GM21423 (cell line): ENCODE data around the gene PROM1.

ENCODE experiments used
- ATAC-seq: cut with Tn5 transposase; IDR thresholded peaks from one replicate; pipeline ENCODE4 v1.9.1; 2021; ENCODE audit warnings: mild to moderate bottlenecking, moderate library complexity; ENCODE audit not compliant: unreplicated experiment

The PROM1 gene

DNA sequence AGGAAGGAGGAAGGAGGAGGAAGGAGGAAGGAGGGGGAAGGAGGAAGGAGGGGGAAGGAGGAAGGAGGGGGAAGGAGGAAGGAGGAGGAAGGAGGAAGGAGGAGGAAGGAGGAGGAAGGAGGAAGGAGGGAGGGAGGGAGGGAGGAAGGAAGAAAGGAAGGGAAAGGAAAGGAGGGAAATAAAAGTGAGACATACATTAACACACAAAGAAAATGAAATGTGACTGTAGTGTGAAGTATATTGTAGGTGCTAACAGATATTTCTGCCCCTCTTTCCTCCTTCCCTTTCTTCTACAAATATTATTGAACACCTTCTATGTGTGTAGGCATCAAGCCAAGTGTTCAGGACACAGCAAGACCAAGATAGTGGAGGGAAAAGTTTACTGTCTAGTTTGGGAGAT lies 26.4 kb upstream of the PROM1 start:
- ATAC-seq = no peak

DNA sequence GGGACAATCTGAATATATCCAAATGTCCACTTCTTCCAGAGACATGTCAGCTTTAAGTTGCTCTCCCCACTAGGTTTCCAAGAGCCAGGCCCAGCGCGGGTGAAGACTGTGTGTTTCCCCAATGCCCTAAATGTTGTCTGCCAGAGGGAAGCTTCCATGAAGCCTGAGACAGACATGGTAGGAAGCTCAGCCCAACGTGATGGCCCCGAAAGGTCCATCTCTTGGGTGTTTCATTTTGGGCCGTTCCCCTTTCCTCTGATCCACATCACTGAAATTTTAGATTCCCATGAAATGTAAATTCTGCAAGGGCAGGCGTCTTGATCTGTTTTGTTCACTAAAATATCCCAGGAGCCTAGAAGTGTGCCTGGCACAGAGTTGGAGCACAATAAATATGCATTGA lies 25.4 kb upstream of the PROM1 start:
- ATAC-seq = no peak

DNA sequence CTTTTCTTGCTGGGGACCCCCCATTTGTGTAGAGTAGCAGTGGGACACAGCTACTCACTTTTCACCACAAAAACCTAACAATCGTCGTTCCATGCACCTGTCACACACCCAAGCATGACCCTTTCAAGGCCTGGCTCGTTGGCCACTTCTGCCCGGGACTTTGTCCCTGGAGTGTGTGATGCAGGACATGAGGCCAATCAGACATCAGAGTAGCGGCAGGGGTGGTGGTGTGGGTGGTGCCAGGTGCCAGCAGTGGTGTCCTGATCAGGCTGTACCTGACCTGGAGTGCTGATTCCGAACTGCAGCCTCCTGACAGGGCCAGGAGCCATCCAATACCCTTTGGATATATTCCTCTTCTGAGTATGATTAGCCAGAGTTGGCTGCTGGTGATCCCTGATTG lies 23.1 kb upstream of the PROM1 start:
- ATAC-seq = no peak

DNA sequence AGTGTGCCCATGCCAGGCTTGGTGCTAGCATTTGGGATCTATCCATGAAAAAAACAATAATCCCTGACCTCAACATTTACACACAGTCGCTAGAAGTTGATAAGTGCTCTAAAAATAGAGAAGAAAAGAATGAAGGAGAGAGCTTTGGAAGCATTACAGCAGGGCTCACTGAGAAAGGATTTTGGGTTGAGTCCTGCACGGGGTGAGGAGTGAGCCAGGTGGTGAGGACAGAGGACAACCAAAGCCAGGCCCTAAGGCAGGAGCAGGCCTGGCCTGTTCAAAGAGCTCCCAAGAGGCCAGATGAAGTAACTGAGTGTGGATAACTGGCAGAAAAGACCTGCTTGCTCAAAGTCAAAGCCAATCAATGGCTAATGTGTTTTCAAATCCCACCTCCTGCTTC lies 20.7 kb upstream of the PROM1 start:
- ATAC-seq = no peak

DNA sequence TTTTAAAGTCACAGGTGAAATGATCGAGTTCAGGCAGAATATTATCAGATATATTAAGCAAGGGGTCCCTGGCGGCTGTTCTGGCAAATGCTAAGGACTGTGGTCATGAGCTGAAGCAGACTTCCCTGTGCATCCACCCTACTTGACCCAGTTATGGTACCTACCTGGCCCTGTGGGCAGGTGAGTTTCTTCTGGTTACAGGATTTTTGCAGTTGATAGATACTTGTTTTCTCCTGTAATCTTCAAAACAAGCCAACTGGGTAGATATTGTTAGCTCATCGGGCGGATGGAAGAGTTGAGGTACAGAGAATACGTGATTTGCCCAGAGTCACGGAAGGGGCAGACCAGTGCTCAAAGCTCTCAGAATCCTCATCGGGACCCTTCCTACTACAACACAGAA lies 18.5 kb upstream of the PROM1 start:
- no peak for ATAC-seq

DNA sequence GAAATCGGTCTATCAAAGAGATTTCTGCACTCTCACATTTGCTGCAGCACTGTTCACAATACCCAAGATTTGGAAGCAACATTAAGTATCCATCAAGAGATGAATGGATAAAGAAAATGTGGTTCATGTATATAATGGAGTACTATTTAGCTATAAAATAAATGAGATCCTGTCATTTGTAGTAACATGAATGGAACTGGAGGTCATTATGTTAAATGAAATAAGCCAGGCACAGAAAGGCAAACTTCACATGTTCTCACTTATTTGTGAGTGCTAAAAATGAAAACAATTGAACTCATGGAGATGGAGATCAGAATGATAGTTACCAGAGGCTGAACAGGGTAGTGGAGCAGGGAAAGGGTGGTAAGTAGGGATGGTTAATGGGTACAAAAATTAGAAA lies 17.0 kb upstream of the PROM1 start:
- no peak for ATAC-seq

DNA sequence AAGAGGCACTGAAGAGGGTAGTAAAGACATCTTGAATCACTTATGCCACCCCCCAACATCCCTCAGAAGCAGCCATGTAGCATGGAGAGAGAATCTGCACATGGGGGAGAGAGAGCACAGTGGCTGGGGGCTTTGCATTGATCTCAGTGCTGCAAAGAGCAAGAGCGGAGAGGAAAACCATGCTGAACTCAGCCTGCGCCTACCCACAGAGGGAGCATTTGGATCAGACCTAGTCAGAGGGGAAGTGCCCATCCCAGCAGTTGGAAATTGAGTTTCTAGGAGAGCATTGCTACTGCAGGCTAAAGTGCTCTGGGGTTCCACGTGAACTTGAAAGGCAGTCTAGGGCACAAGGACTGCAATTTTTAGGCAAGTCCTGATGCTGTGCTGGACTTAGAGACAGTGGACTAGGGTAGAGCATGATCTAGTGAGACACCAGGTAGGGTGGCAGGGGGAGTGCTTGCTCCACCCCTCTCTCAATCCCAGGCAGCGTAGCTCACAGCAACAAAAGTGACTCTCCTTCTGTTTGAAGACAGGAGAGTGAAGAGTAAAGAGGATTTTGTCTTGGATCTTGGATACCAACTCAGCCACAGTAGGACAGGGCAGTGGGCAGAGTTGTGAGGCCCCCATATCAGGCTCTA lies 9.0 kb upstream of the PROM1 start:
- ATAC-seq = no peak

DNA sequence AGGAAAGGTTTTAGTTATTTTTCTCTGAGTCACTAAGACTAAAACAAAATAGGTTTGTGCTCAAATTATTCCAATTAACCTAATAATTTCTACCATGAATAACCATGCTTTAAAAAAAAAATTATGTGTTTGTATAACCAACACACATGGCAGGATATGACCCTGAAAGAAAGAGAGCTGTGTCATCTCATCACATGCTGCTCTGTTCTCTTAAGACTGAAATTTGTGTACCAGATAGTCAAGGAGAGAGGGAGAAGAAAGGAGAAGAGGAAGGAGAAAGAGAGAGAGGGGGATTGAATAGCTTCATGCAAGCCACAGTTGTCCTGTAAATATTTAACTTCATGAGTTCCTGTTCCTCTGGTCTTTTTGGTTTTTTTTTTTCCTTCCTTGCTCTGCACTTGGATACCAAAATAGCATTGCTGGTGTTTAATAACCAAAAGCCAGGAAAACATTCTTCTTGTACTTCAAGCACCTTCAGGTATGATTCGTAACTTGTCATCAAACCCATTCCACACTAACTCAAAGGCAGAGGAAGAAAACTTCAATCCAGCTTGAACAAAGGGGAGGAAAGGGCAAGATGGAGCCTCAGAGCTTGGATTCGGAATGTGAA lies 6.4 kb upstream of the PROM1 start:
- no peak for ATAC-seq

DNA sequence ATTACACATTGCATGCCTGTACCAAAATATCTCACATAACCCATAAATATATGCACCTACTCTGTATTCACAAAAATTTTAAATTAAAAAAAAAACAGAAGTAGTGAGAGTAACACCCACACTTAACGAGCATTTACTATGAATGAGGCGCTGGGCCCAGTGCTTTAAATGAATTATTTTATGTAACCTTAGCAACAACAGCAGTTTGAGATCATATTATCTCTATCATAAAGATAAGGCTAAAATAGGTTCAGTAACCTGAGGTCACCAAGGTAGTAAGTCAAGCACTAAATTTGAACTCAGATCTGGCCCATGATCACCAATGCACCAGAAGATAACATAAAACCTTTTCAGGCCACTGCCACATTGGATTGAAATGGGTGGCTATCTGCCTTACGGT lies 5.3 kb upstream of the PROM1 start:
- no peak for ATAC-seq

DNA sequence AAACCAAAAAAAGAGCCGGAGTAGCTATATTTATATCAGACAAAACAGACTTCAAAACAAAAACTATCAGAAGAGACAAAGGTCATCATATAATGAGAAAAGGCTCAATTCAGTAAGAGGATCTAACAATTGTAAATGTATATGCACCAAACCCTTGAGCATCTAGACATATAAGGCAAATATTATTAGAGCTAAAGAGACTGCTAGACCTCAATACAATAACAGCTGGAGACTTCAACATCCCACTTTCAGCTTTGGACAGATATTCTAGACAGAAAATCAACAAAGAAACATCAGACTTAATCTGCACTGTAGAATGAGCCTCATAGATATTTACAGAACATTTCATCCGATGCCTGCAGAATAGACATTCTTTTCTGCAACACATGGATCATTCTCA lies 4.8 kb upstream of the PROM1 start:
- ATAC-seq = no peak

DNA sequence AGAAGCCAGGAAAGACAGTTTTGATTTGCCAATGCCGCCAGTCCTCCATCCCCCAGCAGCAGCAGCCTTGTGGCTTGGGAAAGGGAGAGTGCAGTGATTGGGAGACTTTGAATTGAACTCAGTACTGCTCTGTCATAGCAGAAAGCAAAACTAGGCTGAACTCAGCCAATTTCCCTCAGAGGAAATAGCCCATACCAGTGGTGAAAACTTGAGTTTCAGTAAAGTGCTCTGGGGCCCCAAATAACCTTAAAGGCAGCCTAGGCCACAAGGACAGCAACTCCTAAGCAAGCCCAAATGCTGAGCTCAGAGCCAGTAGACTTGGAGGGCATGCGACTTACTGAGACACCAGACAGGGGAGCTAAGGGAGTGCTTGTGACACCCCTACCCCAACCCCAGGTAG lies 2.0 kb upstream of the PROM1 start:
- no peak for ATAC-seq

DNA sequence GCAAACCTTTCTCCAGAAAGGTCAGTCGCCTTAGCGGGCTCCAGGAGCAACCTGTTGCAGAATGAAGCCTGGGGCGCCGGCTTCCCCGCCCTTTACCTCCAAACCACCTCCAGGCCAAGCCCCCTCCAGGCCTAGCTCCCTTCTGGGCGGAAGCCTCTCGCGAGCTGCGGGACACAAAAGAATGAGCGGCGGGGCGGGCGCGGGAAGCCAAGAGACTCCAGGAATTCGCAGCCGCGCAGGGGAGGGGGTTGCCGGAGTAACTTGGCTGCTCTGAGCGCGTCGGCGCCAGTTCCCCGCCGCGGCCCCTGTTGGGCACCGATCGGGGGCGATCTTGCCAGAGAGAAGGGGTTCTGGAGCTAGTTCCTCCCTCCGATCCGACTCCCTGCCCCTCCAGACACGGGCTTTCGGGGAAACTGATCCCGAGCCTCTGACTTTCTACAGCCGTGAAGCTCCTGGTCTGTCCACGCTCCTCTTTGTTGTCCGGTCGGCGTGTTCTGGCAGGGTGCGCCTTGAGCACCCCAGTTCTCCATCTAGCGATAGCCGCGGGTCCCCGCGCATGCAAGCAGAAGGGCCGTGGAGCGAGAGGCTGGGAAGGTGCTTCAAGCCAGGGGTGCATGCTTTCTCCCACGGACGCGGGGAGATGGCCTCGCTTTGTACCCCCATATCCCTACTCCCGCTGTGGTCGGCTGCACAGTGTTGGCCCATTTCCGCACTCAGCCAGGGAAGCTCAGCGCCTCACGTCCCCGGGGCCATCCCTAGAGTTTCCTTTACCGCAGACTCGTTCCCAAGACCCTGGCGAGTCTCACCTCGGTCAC lies 1.2 kb downstream of the PROM1 start:
- no peak for ATAC-seq

DNA sequence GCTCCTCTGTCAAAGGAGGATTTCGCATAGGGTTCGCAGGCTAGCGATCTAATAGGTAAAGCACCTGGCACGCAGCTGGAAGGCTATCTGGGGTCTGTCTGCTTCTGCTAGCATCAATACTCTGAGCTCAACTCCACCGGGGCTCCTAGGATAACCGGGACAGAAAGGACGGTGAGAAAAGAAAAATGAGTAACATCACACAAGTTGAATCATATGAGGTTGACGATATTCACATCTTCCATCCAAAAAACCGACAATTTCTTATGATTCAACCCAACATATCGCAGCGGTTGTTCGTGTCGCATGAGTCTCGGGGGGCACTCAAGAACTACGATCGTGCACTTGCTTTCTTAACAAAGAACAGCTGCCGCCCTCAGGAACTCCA lies 1.8 kb downstream of the PROM1 start:
- ATAC-seq = no peak

DNA sequence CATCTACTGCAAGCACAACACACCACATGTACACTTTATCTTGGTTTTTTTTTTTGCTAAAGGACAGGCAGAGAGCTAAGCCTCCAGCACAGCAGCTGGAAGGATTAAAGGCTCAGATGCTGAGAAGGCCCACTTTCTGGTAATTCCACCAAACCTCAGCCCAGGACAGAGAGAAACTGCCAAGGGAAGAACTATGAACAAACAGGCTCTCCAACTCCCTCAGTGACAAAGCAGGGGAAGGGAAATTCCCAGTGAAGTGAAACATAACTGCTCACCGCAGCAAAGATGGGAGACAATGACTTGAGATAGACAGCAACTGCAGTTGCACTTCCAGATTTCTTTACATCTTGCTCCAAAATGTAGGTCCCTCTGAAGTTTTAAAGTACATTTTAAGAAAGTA lies 4.8 kb downstream of the PROM1 start:
- ATAC-seq = peak; percentile 70

DNA sequence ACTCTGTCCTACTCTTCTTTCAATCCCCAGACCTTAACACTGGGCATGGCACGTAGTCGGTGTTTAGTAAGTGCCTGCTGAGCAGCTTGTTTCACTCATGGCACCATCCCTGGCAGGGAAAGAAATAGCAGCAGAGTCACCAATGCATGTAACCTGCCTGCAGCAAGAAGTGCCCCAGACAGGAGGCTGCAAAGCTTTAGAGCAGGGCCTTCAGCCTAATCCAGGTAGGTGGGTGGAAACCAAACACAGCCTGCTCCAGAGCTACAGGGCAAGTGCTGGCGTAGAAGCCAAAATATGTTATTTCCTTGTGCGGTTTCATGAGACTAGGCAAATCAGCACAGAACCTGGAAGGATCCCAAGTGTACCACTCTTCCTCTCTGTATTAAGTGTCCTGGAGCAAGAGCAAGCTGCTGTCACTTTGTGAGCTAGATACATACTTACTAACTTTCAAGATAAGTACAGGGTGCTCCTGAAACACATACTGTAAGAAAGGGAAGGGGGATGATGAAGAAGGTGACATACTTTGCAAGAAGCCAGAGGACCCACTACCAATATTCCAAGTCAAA lies 5.5 kb downstream of the PROM1 start:
- ATAC-seq = no peak

DNA sequence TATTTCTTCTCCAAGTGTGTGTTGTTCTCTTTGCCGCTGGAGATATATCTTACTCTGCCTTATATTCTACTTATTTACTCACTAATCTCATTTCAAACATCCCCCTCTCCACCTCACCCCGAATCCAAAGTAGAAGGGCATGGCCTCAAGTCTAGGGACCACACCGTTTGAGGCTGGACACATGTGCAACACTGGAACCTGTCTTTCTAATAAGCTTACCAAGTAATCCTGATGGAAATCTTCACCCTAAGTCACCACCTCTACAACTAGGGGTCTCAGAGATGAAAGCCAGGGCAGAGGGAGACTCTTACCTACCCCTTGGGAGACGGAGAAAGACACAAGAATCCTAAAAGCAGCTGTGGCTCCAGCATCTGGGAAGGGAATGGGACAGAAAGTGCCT lies 6.0 kb downstream of the PROM1 start:
- ATAC-seq = no peak

DNA sequence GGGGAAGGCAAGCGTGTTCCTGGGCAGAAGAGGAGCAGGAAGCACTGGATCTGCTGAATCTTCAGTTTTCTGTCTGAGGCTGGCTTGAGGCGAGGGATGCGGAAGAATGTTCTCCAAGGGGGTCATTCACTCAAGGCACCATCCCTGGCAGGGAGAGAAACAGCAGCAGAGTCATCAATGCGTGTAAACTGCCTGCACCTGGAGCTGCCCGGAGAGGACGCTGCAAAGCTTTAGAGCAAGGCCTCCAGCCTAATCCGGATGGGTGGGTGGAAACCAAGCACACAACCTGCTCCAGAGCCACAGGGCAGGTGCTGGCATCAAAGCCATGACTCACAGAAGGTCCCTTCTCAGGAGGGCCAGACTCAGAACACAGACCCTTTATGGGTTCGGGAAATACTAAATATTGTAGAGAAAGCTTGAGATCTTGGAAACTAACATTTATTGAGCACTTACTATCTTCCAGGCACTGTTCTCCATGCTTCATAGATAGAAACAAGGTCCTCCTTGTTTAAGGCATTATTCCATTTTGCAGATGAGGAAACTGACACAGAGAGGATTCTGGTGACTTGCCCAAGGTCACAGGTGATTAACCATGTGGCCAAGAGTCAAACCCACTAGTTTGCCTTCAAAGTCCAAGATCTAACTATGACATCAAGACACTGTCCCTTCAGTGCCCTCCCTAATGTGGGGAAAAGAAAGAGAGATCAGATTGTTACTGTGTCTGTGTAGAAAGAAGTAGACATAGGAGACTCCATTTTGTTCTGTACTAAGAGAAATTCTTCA lies 7.7 kb downstream of the PROM1 start:
- no peak for ATAC-seq

DNA sequence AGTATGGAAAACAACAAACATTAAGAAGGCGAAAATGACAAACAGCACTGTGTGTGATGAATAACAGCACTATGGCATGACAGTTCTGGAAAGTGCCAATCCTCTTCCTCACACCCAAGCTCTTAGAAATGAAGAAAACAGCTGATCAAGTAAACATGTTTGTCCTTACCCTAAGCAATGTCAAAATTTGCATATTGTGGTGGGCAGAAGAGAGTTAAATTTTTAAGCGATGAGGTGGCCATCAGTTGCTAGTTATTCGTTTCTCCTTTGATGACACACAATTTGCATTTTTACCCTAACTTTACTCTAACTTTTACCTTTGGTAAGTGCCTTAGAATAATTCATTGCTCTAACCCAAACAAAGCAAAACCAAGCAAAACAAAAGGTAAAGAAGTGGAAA lies 8.8 kb downstream of the PROM1 start:
- no peak for ATAC-seq

DNA sequence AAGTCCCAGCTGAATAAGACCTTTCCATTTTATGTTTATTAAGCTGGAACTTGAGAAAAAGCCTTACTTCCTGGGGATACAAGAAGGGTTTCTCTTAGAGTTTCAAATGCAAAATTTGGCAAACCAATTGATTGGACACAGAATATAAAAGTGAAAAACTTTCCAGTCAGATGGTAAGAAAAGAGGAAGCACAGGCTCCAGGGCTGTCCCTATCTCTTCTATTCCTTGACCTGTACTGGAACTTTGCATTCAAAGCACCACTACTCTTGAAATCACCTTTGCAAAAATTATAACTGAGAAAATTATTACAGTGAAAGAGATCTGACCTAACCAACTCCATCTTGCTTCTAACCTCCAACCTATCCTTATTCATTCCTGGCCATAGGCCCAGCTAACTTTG lies 11.7 kb downstream of the PROM1 start:
- no peak for ATAC-seq

DNA sequence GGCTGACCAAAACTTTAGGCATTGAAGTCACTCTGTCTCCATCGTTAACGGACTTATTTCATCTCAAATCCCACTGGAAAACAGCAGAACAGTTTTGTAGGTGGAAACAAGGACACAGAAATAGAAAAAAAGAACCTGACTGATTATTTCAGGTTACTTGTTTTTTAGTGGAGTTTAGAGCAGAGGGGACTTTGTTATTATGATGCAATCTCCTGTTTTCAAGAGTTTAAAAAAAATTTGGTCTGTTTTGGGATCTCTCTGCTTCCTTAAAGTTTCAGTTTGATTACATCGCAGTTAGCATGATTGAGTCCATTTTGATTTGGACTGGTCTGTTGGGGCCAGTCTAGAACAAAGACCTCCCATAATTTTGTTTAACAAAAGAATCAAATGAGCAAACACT lies 13.6 kb downstream of the PROM1 start:
- ATAC-seq = no peak

DNA sequence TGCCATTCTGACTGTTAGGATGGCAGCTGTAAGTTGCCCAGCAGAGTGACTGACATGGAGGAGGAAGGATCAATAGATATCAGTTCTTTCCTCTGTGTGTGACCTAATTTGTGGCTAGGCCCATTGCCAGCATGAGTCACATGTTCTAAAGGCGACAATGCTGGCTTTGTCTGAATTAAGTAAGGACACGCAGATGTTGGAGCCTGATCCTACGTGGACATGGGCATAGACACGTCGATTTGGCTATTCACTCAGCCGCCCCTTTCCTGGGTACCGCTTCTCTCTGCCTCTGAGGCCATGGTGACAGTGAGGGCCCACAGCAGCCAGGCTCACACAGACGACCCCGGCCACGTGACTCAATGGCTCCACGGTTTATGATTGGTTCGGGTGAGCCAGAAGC lies 16.3 kb downstream of the PROM1 start:
- no peak for ATAC-seq
